PC-9 (cell line): ENCODE measurements around the gene SLC8A1. TPM values are rescaled to one million over a fixed set of nuclear protein-coding genes. Genes with fewer than 3 reads are reported as not detected.

ENCODE experiments used
- BruUV-seq: library from RNA; stranded (reverse); fragments of 400-500 nt; replicated peaks from 2 replicates; lab custom pipeline; 2021; lab: Mats Ljungman, UMichigan
- CTCF ChIA-PET: fragments of 300-600 bp; sonication (Branson Sonifier 250); formaldehyde crosslinking; loops from one replicate; lab custom pipeline; 2022; ENCODE audit warnings: antibody characterized with exemption; lab: Charles Lee
- POLR2A ChIA-PET: fragments of 300-600 bp; sonication (Branson Sonifier 250); formaldehyde crosslinking; loops from one replicate; lab custom pipeline; 2022; ENCODE audit warnings: antibody characterized with exemption; ENCODE audit not compliant: unreplicated experiment; lab: Charles Lee
- DNase-seq, 2 experiments: peaks; one replicate each; pipeline versions ENCODE4 v3.0.0 to v3.0.0-alpha.2; 2015 to 2022; ENCODE audit warnings: mixed read lengths in 1 of 2
- H2AFZ ChIP-seq: fragments of 200-600 bp; sonication (generic); 2 replicates; pipeline ENCODE4 v1.8.1; 2017; ENCODE audit warnings: antibody characterized with exemption
- H3F3A ChIP-seq: fragments of 200-600 bp; sonication (generic); 2 replicates; pipeline ENCODE4 v1.8.1; 2017; ENCODE audit warnings: antibody characterized with exemption, mild to moderate bottlenecking, low read depth; ENCODE audit not compliant: insufficient read depth
- H3K27ac ChIP-seq: fragments of 200-600 bp; sonication (generic); 2 replicates; pipeline ENCODE4 v1.6.1; 2016; ENCODE audit warnings: mixed run types
- H3K27me3 ChIP-seq: fragments of 200-600 bp; sonication (generic); 2 replicates; pipeline ENCODE4 v1.6.1; 2016; ENCODE audit warnings: low read depth, mixed run types; ENCODE audit not compliant: insufficient read depth
- H3K36me3 ChIP-seq: fragments of 200-600 bp; sonication (generic); 2 replicates; pipeline ENCODE4 v1.6.1; 2016; ENCODE audit warnings: low read depth, mixed run types
- H3K4me1 ChIP-seq: fragments of 200-600 bp; sonication (generic); replicated peaks from 2 replicates; pipeline ENCODE4 v1.6.1; 2016; ENCODE audit warnings: mixed run types; ENCODE audit not compliant: insufficient read depth
- H3K4me2 ChIP-seq: fragments of 200-600 bp; sonication (generic); 2 replicates; pipeline ENCODE4 v1.6.1; 2017; ENCODE audit warnings: mixed run types
- H3K4me3 ChIP-seq: fragments of 200-600 bp; sonication (generic); 2 replicates; pipeline ENCODE4 v1.6.1; 2016; ENCODE audit warnings: mixed run types
- H3K79me2 ChIP-seq: fragments of 200-600 bp; sonication (generic); 2 replicates; pipeline ENCODE4 v1.6.1; 2017; ENCODE audit warnings: low read depth, mixed run types
- H3K9me2 ChIP-seq: fragments of 200-600 bp; sonication (generic); 2 replicates; pipeline ENCODE4 v1.8.1; 2017; ENCODE audit warnings: mild to moderate bottlenecking; ENCODE audit not compliant: insufficient read depth
- H3K9me3 ChIP-seq: fragments of 200-600 bp; sonication (generic); 2 replicates; pipeline ENCODE4 v1.8.1; 2016; ENCODE audit warnings: low read depth; ENCODE audit not compliant: insufficient read depth
- H4K20me1 ChIP-seq: fragments of 200-600 bp; sonication (generic); 2 replicates; pipeline ENCODE4 v1.8.1; 2017; ENCODE audit not compliant: insufficient read depth
- EZH2 ChIP-seq: fragments of 200-600 bp; sonication (generic); IDR thresholded peaks from 2 replicates; pipeline ENCODE4 v1.8.0; 2017; ENCODE audit warnings: antibody characterized with exemption, low read depth
- intact Hi-C: fragments of 100-400 bp; cut with micrococcal nuclease; formaldehyde crosslinking; loops from one replicate; pipeline ENCODE4 v1.10.0; 2022; ENCODE audit not compliant: unreplicated experiment
- total RNA-seq: library from RNA; stranded (reverse); gene quantifications from 2 replicates; pipeline ENCODE4 v1.2.3, GENCODE V29; 2021
- TF ChIP-seq, protein P1 (sequence below): fragments of 200-600 bp; sonication (generic); conservative IDR thresholded peaks from 2 replicates; pipeline ENCODE4 v1.6.1; 2017; ENCODE audit warnings: mixed run types, antibody characterized with exemption, mild to moderate bottlenecking, moderate library complexity

SLC8A1 gene
- total RNA-seq, 1 experiment from 2014 or later: 13.5 TPM

DNA sequence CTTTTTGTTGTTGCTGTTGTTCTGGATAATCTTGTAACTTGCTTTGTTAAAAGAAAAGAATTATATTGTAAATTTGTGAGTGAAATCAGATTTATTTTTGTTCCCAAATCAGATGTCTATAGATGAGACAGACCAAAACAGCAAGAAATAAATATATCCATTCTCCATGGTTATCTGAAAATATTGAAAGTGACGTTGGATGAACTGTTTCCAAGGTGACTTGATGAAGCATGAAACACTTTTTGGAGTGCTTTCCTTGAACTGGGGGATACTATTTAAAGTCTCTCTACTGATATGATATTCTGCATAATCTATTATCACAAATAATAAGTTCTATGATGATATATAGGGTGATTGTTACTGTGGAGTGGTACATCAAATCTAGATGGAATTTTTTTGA lies 357.4 kb downstream of the SLC8A1 start:
- Histone ChIP-seq H2AFZ (no peak overlapping the region), H3K4me2 (no peak overlapping the region), H3F3A (no peaks in the 10 kb centered on the region), H3K9me2 (no peaks in the 10 kb centered on the region), H3K79me2 (no peaks in the 10 kb centered on the region), H3K4me3 (no peak overlapping the region), H3K4me1 (peaks cover 13% of the 10 kb centered on the region), H4K20me1 (no peaks in the 10 kb centered on the region), H3K27me3 (no peaks in the 10 kb centered on the region), H3K27ac (no peak overlapping the region), H3K36me3 (no peaks in the 10 kb centered on the region), H3K9me3 (peaks cover 4% of the 10 kb centered on the region; the same call in 1 of the 2 replicates)
- TF ChIP-seq EZH2: no peak
- TF ChIP-seq, protein P1, sequence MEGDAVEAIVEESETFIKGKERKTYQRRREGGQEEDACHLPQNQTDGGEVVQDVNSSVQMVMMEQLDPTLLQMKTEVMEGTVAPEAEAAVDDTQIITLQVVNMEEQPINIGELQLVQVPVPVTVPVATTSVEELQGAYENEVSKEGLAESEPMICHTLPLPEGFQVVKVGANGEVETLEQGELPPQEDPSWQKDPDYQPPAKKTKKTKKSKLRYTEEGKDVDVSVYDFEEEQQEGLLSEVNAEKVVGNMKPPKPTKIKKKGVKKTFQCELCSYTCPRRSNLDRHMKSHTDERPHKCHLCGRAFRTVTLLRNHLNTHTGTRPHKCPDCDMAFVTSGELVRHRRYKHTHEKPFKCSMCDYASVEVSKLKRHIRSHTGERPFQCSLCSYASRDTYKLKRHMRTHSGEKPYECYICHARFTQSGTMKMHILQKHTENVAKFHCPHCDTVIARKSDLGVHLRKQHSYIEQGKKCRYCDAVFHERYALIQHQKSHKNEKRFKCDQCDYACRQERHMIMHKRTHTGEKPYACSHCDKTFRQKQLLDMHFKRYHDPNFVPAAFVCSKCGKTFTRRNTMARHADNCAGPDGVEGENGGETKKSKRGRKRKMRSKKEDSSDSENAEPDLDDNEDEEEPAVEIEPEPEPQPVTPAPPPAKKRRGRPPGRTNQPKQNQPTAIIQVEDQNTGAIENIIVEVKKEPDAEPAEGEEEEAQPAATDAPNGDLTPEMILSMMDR: no peak
- POLR2A ChIA-PET: no interaction called here
- BruUV-seq: no TSS peak
- intact Hi-C loops: no loop called here
- CTCF ChIA-PET: no interaction called here
- no peak for DNase-seq

DNA sequence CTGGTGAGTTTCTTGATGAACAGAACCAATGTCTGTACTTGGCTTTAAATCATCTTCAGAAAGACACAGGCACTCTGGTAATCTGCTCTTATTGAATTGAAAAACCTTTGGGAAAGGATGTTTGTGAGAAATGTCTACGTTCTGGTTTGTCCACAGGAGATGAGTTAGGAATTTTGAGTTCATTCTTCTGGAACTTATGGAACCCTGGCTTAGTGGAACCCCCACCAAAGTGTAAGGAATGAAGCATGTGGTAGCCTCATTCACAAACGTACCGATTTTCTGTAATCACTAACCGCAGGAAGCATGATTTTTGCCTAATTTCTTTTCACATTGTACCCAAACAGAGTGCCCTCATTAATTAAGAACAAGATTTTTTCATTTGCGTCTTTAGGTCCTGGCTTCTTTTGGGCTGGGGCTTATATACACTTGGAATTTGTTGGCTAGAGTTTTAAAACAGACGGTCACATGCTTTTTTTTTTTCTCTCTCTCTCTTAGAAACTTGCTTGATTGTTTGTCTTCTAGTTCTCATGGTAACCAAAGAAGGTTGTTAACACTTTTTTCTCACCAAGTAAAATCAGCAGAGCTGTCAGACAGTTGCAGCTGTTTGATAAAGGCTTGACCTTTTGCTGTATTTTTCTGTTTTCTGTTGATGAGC lies 358.7 kb downstream of the SLC8A1 start:
- H3F3A ChIP-seq: no peaks in the 10 kb centered on the region
- no peak overlapping the region for H3K4me3 ChIP-seq
- ChIA-PET POLR2A (no interaction called here), CTCF (no interaction called here)
- H3K36me3 ChIP-seq: no peaks in the 10 kb centered on the region
- no peaks in the 10 kb centered on the region for H3K9me3 ChIP-seq
- DNase-seq: no peak
- H3K27ac ChIP-seq: no peak overlapping the region
- no peaks in the 10 kb centered on the region for H4K20me1 ChIP-seq
- BruUV-seq: no TSS peak
- H3K9me2 ChIP-seq: no peaks in the 10 kb centered on the region
- H3K4me2 ChIP-seq: no peak overlapping the region
- TF ChIP-seq, protein P1: no peak
- no peak for TF ChIP-seq EZH2
- H3K79me2 ChIP-seq: no peaks in the 10 kb centered on the region
- H3K4me1 ChIP-seq: peaks cover 13% of the 10 kb centered on the region
- no peak overlapping the region for H2AFZ ChIP-seq
- intact Hi-C loops: no loop called here
- H3K27me3 ChIP-seq: no peaks in the 10 kb centered on the region

- DNase-seq: no peak
- TF ChIP-seq, protein P1: no peak
- TF ChIP-seq EZH2: no peak
- Histone ChIP-seq H3K27ac (no peak overlapping the region), H2AFZ (no peak overlapping the region), H3K4me2 (no peak overlapping the region), H3K9me3 (no peaks in the 10 kb centered on the region), H3K79me2 (no peaks in the 10 kb centered on the region), H3F3A (no peaks in the 10 kb centered on the region), H3K36me3 (no peaks in the 10 kb centered on the region), H3K27me3 (no peaks in the 10 kb centered on the region), H4K20me1 (no peaks in the 10 kb centered on the region), H3K4me1 (no peaks in the 10 kb centered on the region), H3K9me2 (no peaks in the 10 kb centered on the region), H3K4me3 (no peak overlapping the region)
- BruUV-seq: no TSS peak
- intact Hi-C loops: no loop called here
- ChIA-PET CTCF (no interaction called here), POLR2A (no interaction called here)
Observed at GRCh38 chr2:40090044-40090443, 361.8 kb downstream of the SLC8A1 start.
